SK-N-SH treated with all-trans-retinoic acid at 6 μM for 48 hours (cell line): ENCODE measurements around the gene ARHGAP21.

ENCODE experiments used
- ATAC-seq: fragments of 200-7000 bp; cut with Tn5 transposase; 3 replicates; pipeline ENCODE4 v1.9.1; 2020; ENCODE audit warnings: mild to moderate bottlenecking, moderate library complexity
- ARNTL ChIP-seq: fragments of 450-650 bp; formaldehyde crosslinking; IDR thresholded peaks from 2 replicates; pipeline ENCODE4 v1.5.0; 2020; ENCODE audit warnings: low read depth, mild to moderate bottlenecking, moderate library complexity, borderline replicate concordance
- BACH2 ChIP-seq: fragments of 250-450 bp; sonication (Bioruptor Pico); IDR thresholded peaks from 2 replicates; pipeline ENCODE4 v1.9.0; 2021; ENCODE audit warnings: mild to moderate bottlenecking, borderline replicate concordance
- CSDC2 ChIP-seq: fragments of 250-450 bp; sonication (Bioruptor Pico); IDR thresholded peaks from 2 replicates; pipeline ENCODE4 v1.5.0; 2020; ENCODE audit warnings: mild to moderate bottlenecking, moderate library complexity
- ESRRG ChIP-seq: fragments of 250-450 bp; sonication (Bioruptor Pico); IDR thresholded peaks from 2 replicates; pipeline ENCODE4 v1.6.1; 2021; ENCODE audit warnings: mild to moderate bottlenecking
- GLIS3 ChIP-seq: fragments of 250-450 bp; sonication (Bioruptor Pico); IDR thresholded peaks from 2 replicates; pipeline ENCODE4 v1.5.0; 2020; ENCODE audit warnings: mild to moderate bottlenecking, moderate library complexity
- ISL1 ChIP-seq: fragments of 250-450 bp; sonication (Bioruptor Pico); IDR thresholded peaks from 2 replicates; pipeline ENCODE4 v2.1.2; 2022; ENCODE audit warnings: mild to moderate bottlenecking, moderate library complexity
- PPARA ChIP-seq: fragments of 250-450 bp; sonication (Bioruptor Pico); IDR thresholded peaks from 2 replicates; pipeline ENCODE4 v1.5.0; 2020; ENCODE audit warnings: mild to moderate bottlenecking, borderline replicate concordance
- RARB ChIP-seq: fragments of 250-450 bp; sonication (Bioruptor Pico); IDR thresholded peaks from 2 replicates; pipeline ENCODE4 v1.8.0; 2021; ENCODE audit warnings: mild to moderate bottlenecking, moderate library complexity
- SNAI2 ChIP-seq: fragments of 250-450 bp; sonication (Bioruptor Pico); IDR thresholded peaks from 2 replicates; pipeline ENCODE4 v1.5.0; 2020; ENCODE audit warnings: mild to moderate bottlenecking, moderate library complexity
- TCF4 ChIP-seq: fragments of 250-450 bp; sonication (Bioruptor Pico); IDR thresholded peaks from 2 replicates; pipeline ENCODE4 v1.8.0; 2021; ENCODE audit warnings: mild to moderate bottlenecking, moderate library complexity, borderline replicate concordance
- TOX ChIP-seq: fragments of 250-450 bp; sonication (Bioruptor Pico); IDR thresholded peaks from 2 replicates; pipeline ENCODE4 v1.8.0; 2021; ENCODE audit warnings: mild to moderate bottlenecking, moderate library complexity, borderline replicate concordance
- ZC3H10 ChIP-seq: fragments of 250-450 bp; sonication (Bioruptor Pico); IDR thresholded peaks from 2 replicates; pipeline ENCODE4 v1.5.1; 2021; ENCODE audit warnings: mild to moderate bottlenecking, moderate library complexity
- ZFP30 ChIP-seq: fragments of 450-650 bp; formaldehyde crosslinking; IDR thresholded peaks from 2 replicates; pipeline ENCODE4 v1.5.0; 2022; ENCODE audit warnings: mild to moderate bottlenecking, moderate library complexity
- ZNF565 ChIP-seq: fragments of 450-650 bp; formaldehyde crosslinking; conservative IDR thresholded peaks from 2 replicates; pipeline ENCODE4 v1.5.0; 2020; ENCODE audit warnings: low read depth, mild to moderate bottlenecking, moderate library complexity
- ZNF70 ChIP-seq: fragments of 450-650 bp; formaldehyde crosslinking; IDR thresholded peaks from 2 replicates; pipeline ENCODE4 v1.5.0; 2020; ENCODE audit warnings: mild to moderate bottlenecking, moderate library complexity
- ZNF8 ChIP-seq: fragments of 450-650 bp; formaldehyde crosslinking; IDR thresholded peaks from 2 replicates; pipeline ENCODE4 v1.5.0; 2020; ENCODE audit warnings: mild to moderate bottlenecking, moderate library complexity
- TF ChIP-seq, protein P1 (sequence below): fragments of 250-450 bp; sonication (Bioruptor Pico); IDR thresholded peaks from 2 replicates; pipeline ENCODE4 v1.8.0; 2020; ENCODE audit warnings: mild to moderate bottlenecking, moderate library complexity, borderline replicate concordance
- TF ChIP-seq, protein P2 (sequence below): fragments of 250-450 bp; sonication (Bioruptor Pico); IDR thresholded peaks from 2 replicates; pipeline ENCODE4 v1.8.0; 2021; ENCODE audit warnings: low read depth, mild to moderate bottlenecking, moderate library complexity, borderline replicate concordance
- TF ChIP-seq, protein P3 (sequence below): fragments of 250-450 bp; sonication (Bioruptor Pico); IDR thresholded peaks from 2 replicates; pipeline ENCODE4 v1.5.0; 2020; ENCODE audit warnings: mild to moderate bottlenecking, moderate library complexity
- TF ChIP-seq, protein P4 (sequence below): fragments of 250-450 bp; sonication (Bioruptor Pico); IDR thresholded peaks from 2 replicates; pipeline ENCODE4 v1.5.1; 2020; ENCODE audit warnings: low read depth, mild to moderate bottlenecking, moderate library complexity
- TF ChIP-seq, protein P5 (sequence below): fragments of 250-450 bp; sonication (Bioruptor Pico); IDR thresholded peaks from 2 replicates; pipeline ENCODE4 v1.5.1; 2021; ENCODE audit warnings: mild to moderate bottlenecking, moderate library complexity

ARHGAP21 gene

DNA sequence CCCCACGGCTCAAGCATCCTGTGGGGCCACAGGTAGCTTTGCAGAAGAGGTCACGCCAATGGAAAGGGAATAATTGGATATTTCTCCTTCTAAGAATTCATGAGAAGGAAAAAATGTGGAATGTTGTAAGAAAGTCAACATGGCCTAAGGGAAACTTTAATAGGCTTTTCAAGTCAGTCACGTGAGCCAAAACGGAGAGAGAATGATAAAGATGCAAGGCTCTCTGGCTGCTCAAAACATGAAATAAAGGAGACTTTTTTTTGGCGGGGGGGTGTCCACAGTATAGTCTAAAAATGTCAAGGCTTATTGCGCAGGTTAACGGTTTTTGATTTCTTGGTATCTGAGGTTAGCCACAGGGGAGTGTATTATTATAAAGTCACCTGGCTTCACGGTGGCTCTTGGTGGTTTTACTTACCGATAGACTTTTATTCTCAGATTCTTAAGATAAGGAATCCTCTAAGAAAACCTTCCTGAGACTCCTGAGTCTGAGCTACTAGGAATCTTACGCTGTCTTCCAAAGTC, 148.1 kb downstream of the ARHGAP21 start:
- TF ChIP-seq, protein P1, sequence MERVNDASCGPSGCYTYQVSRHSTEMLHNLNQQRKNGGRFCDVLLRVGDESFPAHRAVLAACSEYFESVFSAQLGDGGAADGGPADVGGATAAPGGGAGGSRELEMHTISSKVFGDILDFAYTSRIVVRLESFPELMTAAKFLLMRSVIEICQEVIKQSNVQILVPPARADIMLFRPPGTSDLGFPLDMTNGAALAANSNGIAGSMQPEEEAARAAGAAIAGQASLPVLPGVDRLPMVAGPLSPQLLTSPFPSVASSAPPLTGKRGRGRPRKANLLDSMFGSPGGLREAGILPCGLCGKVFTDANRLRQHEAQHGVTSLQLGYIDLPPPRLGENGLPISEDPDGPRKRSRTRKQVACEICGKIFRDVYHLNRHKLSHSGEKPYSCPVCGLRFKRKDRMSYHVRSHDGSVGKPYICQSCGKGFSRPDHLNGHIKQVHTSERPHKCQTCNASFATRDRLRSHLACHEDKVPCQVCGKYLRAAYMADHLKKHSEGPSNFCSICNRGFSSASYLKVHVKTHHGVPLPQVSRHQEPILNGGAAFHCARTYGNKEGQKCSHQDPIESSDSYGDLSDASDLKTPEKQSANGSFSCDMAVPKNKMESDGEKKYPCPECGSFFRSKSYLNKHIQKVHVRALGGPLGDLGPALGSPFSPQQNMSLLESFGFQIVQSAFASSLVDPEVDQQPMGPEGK (CRISPR knock-in tag): no peak
- no peak for TF ChIP-seq ZC3H10 (CRISPR knock-in tag)
- TF ChIP-seq ESRRG: no peak
- ATAC-seq: no peak

DNA sequence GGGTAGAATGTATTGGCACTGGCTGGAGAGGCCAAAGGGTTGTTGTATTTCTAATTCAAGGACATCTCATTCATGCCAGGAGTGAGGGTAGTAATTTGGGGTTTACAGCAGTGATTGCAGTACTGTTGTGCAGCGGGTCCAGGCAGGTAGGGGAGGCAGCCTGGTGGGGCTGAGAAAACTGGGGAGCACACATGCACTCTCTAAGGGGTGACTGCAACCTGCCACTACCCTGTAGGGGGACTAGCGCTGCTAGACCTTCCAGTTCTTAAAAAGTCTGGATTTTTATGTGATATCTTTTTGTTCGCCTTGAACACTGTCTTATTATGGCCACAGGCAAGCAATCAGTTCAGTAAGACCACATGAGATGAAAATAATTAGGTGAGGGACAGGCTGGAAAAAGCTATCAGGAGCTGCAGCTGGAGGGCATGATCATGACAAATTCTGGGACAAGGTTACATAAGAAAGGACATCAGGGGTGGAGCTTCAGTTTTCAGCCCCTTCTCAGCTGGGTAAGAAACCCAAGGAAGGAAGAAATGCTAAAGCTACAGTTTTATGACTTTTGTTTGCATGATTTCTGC, 149.0 kb downstream of the ARHGAP21 start:
- TF ChIP-seq ESRRG (no peak), ZC3H10 (CRISPR knock-in tag) (no peak)
- peak; percentile 23; the same call in 1 of the 3 replicates for ATAC-seq

DNA sequence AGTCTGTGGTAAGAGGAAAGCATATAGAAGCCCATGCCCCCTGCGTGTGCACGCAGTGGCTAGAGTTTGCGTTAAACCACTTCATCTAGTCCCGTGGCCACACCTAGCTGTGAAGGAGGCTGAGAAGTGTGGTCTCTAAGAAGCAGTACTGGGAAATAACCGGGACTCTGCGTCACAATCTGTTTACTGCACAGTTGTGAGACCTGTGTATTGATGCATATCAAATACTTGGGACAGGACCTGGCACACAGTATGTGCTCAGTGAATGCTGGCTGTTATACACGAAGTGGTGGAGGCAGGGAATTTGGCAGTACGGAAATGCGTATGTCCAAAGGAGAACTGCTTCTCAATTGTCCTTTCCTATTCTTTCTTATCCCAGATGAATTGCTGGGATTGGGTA, 149.5 kb downstream of the ARHGAP21 start:
- no peak for TF ChIP-seq RARB (CRISPR knock-in tag)
- no peak for TF ChIP-seq TCF4
- TF ChIP-seq, protein P2, sequence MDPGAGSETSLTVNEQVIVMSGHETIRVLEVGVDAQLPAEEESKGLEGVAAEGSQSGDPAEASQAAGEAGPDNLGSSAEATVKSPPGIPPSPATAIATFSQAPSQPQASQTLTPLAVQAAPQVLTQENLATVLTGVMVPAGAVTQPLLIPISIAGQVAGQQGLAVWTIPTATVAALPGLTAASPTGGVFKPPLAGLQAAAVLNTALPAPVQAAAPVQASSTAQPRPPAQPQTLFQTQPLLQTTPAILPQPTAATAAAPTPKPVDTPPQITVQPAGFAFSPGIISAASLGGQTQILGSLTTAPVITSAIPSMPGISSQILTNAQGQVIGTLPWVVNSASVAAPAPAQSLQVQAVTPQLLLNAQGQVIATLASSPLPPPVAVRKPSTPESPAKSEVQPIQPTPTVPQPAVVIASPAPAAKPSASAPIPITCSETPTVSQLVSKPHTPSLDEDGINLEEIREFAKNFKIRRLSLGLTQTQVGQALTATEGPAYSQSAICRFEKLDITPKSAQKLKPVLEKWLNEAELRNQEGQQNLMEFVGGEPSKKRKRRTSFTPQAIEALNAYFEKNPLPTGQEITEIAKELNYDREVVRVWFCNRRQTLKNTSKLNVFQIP: no peak
- TF ChIP-seq BACH2 (CRISPR knock-in tag): no peak
- TF ChIP-seq, protein P3, sequence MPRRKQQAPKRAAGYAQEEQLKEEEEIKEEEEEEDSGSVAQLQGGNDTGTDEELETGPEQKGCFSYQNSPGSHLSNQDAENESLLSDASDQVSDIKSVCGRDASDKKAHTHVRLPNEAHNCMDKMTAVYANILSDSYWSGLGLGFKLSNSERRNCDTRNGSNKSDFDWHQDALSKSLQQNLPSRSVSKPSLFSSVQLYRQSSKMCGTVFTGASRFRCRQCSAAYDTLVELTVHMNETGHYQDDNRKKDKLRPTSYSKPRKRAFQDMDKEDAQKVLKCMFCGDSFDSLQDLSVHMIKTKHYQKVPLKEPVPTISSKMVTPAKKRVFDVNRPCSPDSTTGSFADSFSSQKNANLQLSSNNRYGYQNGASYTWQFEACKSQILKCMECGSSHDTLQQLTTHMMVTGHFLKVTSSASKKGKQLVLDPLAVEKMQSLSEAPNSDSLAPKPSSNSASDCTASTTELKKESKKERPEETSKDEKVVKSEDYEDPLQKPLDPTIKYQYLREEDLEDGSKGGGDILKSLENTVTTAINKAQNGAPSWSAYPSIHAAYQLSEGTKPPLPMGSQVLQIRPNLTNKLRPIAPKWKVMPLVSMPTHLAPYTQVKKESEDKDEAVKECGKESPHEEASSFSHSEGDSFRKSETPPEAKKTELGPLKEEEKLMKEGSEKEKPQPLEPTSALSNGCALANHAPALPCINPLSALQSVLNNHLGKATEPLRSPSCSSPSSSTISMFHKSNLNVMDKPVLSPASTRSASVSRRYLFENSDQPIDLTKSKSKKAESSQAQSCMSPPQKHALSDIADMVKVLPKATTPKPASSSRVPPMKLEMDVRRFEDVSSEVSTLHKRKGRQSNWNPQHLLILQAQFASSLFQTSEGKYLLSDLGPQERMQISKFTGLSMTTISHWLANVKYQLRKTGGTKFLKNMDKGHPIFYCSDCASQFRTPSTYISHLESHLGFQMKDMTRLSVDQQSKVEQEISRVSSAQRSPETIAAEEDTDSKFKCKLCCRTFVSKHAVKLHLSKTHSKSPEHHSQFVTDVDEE (CRISPR knock-in tag): no peak
- TF ChIP-seq GLIS3: no peak
- TF ChIP-seq, protein P4, sequence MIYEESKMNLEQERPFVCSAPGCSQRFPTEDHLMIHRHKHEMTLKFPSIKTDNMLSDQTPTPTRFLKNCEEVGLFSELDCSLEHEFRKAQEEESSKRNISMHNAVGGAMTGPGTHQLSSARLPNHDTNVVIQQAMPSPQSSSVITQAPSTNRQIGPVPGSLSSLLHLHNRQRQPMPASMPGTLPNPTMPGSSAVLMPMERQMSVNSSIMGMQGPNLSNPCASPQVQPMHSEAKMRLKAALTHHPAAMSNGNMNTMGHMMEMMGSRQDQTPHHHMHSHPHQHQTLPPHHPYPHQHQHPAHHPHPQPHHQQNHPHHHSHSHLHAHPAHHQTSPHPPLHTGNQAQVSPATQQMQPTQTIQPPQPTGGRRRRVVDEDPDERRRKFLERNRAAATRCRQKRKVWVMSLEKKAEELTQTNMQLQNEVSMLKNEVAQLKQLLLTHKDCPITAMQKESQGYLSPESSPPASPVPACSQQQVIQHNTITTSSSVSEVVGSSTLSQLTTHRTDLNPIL (CRISPR knock-in tag): no peak
- TF ChIP-seq SNAI2 (CRISPR knock-in tag): no peak
- no peak for TF ChIP-seq ISL1
- no peak for TF ChIP-seq ZNF70 (CRISPR knock-in tag)
- no peak for TF ChIP-seq ESRRG
- TF ChIP-seq ZNF8 (CRISPR knock-in tag): no peak
- TF ChIP-seq ZFP30 (CRISPR knock-in tag): no peak
- TF ChIP-seq TOX (CRISPR knock-in tag): no peak
- no peak for TF ChIP-seq ZNF565 (CRISPR knock-in tag)
- no peak for TF ChIP-seq PPARA (CRISPR knock-in tag)
- TF ChIP-seq, protein P1 (CRISPR knock-in tag): no peak
- TF ChIP-seq CSDC2: no peak
- TF ChIP-seq, protein P5, sequence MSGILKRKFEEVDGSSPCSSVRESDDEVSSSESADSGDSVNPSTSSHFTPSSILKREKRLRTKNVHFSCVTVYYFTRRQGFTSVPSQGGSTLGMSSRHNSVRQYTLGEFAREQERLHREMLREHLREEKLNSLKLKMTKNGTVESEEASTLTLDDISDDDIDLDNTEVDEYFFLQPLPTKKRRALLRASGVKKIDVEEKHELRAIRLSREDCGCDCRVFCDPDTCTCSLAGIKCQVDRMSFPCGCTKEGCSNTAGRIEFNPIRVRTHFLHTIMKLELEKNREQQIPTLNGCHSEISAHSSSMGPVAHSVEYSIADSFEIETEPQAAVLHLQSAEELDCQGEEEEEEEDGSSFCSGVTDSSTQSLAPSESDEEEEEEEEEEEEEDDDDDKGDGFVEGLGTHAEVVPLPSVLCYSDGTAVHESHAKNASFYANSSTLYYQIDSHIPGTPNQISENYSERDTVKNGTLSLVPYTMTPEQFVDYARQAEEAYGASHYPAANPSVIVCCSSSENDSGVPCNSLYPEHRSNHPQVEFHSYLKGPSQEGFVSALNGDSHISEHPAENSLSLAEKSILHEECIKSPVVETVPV: no peak
- no peak for TF ChIP-seq ARNTL (CRISPR knock-in tag)
- no peak for ATAC-seq
